ENCODE measurements around the gene CKB.

DNA sequence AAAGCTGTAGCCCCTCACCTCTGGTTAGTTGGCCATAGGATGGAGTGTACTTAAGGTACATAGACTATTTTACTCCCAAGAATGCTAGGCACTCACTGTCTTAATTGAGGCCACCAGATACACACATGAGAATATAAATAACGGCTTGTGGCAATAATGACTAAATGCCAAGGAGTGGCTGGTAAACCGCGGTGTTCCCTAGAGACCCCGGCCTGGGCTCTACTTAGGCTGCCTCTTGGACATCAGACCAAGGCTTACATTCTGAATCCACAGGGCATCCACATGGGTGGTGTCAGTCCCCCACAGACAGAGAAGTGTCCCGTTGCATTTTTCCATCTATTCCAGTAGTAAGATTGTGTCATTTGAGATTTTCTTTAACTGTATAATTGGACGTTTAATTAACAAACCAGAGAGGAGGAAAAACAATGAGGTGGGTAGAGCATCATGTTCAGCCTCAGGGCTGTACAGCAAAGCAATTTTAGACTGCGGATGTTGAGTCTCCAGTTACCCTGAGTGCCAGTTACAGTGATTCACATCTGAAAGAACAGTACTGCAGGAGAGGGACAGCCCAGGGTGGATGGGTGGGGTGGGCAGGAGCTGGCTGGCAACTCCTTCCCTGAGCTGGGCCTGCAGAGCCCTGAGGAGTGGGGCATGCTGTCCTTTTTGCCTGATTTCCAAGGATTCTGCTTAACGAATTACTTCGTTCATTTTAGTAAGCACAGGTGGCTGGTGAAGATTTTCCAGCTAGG, 20.5 kb downstream of the CKB start:
- TF ChIP-seq, protein P1, sequence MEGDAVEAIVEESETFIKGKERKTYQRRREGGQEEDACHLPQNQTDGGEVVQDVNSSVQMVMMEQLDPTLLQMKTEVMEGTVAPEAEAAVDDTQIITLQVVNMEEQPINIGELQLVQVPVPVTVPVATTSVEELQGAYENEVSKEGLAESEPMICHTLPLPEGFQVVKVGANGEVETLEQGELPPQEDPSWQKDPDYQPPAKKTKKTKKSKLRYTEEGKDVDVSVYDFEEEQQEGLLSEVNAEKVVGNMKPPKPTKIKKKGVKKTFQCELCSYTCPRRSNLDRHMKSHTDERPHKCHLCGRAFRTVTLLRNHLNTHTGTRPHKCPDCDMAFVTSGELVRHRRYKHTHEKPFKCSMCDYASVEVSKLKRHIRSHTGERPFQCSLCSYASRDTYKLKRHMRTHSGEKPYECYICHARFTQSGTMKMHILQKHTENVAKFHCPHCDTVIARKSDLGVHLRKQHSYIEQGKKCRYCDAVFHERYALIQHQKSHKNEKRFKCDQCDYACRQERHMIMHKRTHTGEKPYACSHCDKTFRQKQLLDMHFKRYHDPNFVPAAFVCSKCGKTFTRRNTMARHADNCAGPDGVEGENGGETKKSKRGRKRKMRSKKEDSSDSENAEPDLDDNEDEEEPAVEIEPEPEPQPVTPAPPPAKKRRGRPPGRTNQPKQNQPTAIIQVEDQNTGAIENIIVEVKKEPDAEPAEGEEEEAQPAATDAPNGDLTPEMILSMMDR (conservative IDR thresholded peaks at IDR 0.05; ENCODE audit: low read length): no peak
- no peak for TF ChIP-seq EZH2phosphoT487 (IDR thresholded peaks at IDR 0.05; ENCODE audit: borderline replicate concordance)

All from Loucy (cell line).